Measurements from ENCODE around the gene TCF7L2.

DNA sequence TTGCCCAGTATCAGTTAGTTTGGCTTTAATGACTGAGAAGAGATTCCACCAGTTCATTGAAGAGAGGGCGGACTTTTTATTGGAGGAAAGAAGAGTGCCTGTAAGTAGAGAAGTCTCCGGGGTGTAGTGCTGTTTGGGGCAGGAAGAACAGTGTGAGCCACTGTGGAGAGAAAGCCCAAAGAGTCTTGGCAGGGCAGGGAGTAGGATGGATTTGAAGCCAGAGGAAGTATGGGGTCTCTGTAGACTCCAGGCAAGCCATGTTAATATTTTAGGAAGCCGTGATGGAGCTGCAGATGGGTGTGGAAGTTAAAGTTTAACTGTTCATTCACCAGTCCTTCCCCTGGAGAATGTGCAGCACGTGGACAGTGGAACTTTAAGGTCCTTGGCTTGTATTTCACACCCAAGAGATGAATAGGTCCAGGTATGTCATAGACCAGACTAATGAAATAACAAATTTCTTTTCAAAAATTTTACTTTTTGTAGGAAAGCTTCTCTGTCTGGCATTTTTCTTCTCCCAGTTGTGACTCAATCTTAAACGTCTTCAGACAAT lies 54.1 kb downstream of the TCF7L2 start:
- TF ChIP-seq, protein P1, sequence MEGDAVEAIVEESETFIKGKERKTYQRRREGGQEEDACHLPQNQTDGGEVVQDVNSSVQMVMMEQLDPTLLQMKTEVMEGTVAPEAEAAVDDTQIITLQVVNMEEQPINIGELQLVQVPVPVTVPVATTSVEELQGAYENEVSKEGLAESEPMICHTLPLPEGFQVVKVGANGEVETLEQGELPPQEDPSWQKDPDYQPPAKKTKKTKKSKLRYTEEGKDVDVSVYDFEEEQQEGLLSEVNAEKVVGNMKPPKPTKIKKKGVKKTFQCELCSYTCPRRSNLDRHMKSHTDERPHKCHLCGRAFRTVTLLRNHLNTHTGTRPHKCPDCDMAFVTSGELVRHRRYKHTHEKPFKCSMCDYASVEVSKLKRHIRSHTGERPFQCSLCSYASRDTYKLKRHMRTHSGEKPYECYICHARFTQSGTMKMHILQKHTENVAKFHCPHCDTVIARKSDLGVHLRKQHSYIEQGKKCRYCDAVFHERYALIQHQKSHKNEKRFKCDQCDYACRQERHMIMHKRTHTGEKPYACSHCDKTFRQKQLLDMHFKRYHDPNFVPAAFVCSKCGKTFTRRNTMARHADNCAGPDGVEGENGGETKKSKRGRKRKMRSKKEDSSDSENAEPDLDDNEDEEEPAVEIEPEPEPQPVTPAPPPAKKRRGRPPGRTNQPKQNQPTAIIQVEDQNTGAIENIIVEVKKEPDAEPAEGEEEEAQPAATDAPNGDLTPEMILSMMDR (IDR thresholded peaks at IDR 0.05), result no peak
- no peak for TF ChIP-seq POLR2A (IDR thresholded peaks at IDR 0.05)

Data from ovary (tissue), 3 donors.